ENCODE measurements around the gene GTF3C4. TPM values are rescaled to one million over a fixed set of nuclear protein-coding genes. Genes with fewer than 3 reads are reported as not detected.

The GTF3C4 gene
- polyA plus RNA-seq, 1 donor from 2014 or later, result 11.1 TPM

GRCh38 chr9:132647806-132648205 is 22.5 kb upstream of the GTF3C4 start:
- TF ChIP-seq CTCF (IDR thresholded peaks at IDR 0.05; ENCODE audit: poor library complexity, severe bottlenecking) (no peak), REST (IDR thresholded peaks at IDR 0.05; ENCODE audit: borderline replicate concordance) (no peak), RAD21 (conservative IDR thresholded peaks at IDR 0.05) (no peak), MXI1 (conservative IDR thresholded peaks at IDR 0.05; ENCODE audit: poor library complexity, severe bottlenecking) (no peak), EZH2 (IDR thresholded peaks at IDR 0.05; ENCODE audit: borderline replicate concordance, insufficient read depth, low read length, poor library complexity, severe bottlenecking) (no peak), TAF1 (IDR thresholded peaks at IDR 0.05; ENCODE audit: low read depth) (no peak), SMC3 (conservative IDR thresholded peaks at IDR 0.05; ENCODE audit: poor library complexity) (no peak), EP300 (conservative IDR thresholded peaks at IDR 0.05; ENCODE audit: poor library complexity, severe bottlenecking) (no peak), POLR2AphosphoS5 (IDR thresholded peaks at IDR 0.05) (no peak)
- Histone ChIP-seq H3F3A (ENCODE audit: insufficient read depth, low read length, poor library complexity, severe bottlenecking) (no peaks in the 10 kb centered on the region), H4K20me1 (ENCODE audit: insufficient read depth) (no peaks in the 10 kb centered on the region), H3K4me3 (ENCODE audit: low read length) (no peak overlapping the region), H3K9me3 (ENCODE audit: low read length) (no peaks in the 10 kb centered on the region), H3K9ac (ENCODE audit: low read length) (no peak overlapping the region), H3K27me3 (ENCODE audit: insufficient read depth, low read depth, low read length) (no peaks in the 10 kb centered on the region), H3K27ac (ENCODE audit: low read length) (no peak overlapping the region), H3K36me3 (ENCODE audit: insufficient read depth, low read length) (peaks cover 6% of the 10 kb centered on the region), H3K9me2 (ENCODE audit: insufficient read depth, low read length) (no peaks in the 10 kb centered on the region), H3K79me2 (replicated peaks; ENCODE audit: insufficient read depth, low read length) (no peaks in the 10 kb centered on the region), H2AFZ (ENCODE audit: low read depth, low read length) (no peak overlapping the region), H3K4me2 (ENCODE audit: low read length) (no peak overlapping the region)

GRCh38 chr9:132648283-132648682 is 22.0 kb upstream of the GTF3C4 start:
- H3K27me3 ChIP-seq (ENCODE audit: insufficient read depth, low read depth, low read length), result no peaks in the 10 kb centered on the region
- no peaks in the 10 kb centered on the region for H3K9me2 ChIP-seq (ENCODE audit: insufficient read depth, low read length)
- H3K9ac ChIP-seq (ENCODE audit: low read length), result no peak overlapping the region
- no peaks in the 10 kb centered on the region for H3F3A ChIP-seq (ENCODE audit: insufficient read depth, low read length, poor library complexity, severe bottlenecking)
- H4K20me1 ChIP-seq (ENCODE audit: insufficient read depth), result no peaks in the 10 kb centered on the region
- no peaks in the 10 kb centered on the region for H3K79me2 ChIP-seq (replicated peaks; ENCODE audit: insufficient read depth, low read length)
- H3K36me3 ChIP-seq (ENCODE audit: insufficient read depth, low read length), result peaks cover 6% of the 10 kb centered on the region
- H3K4me3 ChIP-seq (ENCODE audit: low read length), result no peak overlapping the region
- no peak overlapping the region for H3K27ac ChIP-seq (ENCODE audit: low read length)
- no peak overlapping the region for H3K4me2 ChIP-seq (ENCODE audit: low read length)
- TF ChIP-seq CTCF (IDR thresholded peaks at IDR 0.05; ENCODE audit: poor library complexity, severe bottlenecking), result no peak
- TF ChIP-seq SMC3 (conservative IDR thresholded peaks at IDR 0.05; ENCODE audit: poor library complexity), result no peak
- no peak for TF ChIP-seq RAD21 (conservative IDR thresholded peaks at IDR 0.05)
- no peak for TF ChIP-seq TAF1 (IDR thresholded peaks at IDR 0.05; ENCODE audit: low read depth)
- TF ChIP-seq EZH2 (IDR thresholded peaks at IDR 0.05; ENCODE audit: borderline replicate concordance, insufficient read depth, low read length, poor library complexity, severe bottlenecking), result no peak
- TF ChIP-seq EP300 (conservative IDR thresholded peaks at IDR 0.05; ENCODE audit: poor library complexity, severe bottlenecking), result no peak
- no peak for TF ChIP-seq MXI1 (conservative IDR thresholded peaks at IDR 0.05; ENCODE audit: poor library complexity, severe bottlenecking)
- no peak for TF ChIP-seq POLR2AphosphoS5 (IDR thresholded peaks at IDR 0.05)
- no peak for TF ChIP-seq REST (IDR thresholded peaks at IDR 0.05; ENCODE audit: borderline replicate concordance)
- no peak overlapping the region for H2AFZ ChIP-seq (ENCODE audit: low read depth, low read length)
- H3K9me3 ChIP-seq (ENCODE audit: low read length), result no peaks in the 10 kb centered on the region
